HCT116 (cell line): ENCODE data around the gene ISX. TPM values are rescaled to one million over a fixed set of nuclear protein-coding genes. Genes with fewer than 3 reads are reported as not detected.

Experiments
- ATAC-seq: fragments of 200-7000 bp; cut with Tn5 transposase; 2 replicates; pipeline ENCODE4 v1.9.1; 2020; ENCODE audit warnings: mild to moderate bottlenecking, moderate library complexity
- BruUV-seq: library from RNA; stranded (reverse); fragments of 400-500 nt; replicated peaks from 2 replicates; lab custom pipeline; 2021; lab: Mats Ljungman, UMichigan
- CTCF ChIA-PET: fragments of 300-600 bp; sonication (Branson Sonifier 250); formaldehyde crosslinking; loops from one replicate; lab custom pipeline; 2021; ENCODE audit warnings: antibody characterized with exemption; lab: Charles Lee
- POLR2A ChIA-PET: fragments of 300-600, 350-600 bp; sonication (Branson Sonifier 250); formaldehyde crosslinking; loops from one replicate; lab custom pipeline; 2021; ENCODE audit warnings: antibody characterized with exemption; lab: Charles Lee
- RAD21 ChIA-PET, 2 experiments: fragments of 300-600 bp; sonication (Branson Sonifier 250); formaldehyde crosslinking; loops; one replicate each; lab custom pipeline; 2023; ENCODE audit warnings: low total read pairs in 2 of 2; ENCODE audit not compliant: uncharacterized antibody in 2 of 2, unreplicated experiment in 2 of 2, low non-redundant PET in 1 of 2; lab: Charles Lee
- DNase-seq: peaks from one replicate; pipeline ENCODE4 v3.0.0-alpha.2; 2010; ENCODE audit warnings: low read depth, low spot score
- H2AFZ ChIP-seq: fragments of 200-600 bp; shearing (Covaris generic), sonication (generic); 2 replicates; pipeline ENCODE4 v1.6.1; 2017; ENCODE audit warnings: low read depth, mixed run types, mixed read lengths, antibody characterized with exemption, low read length; ENCODE audit not compliant: poor library complexity, severe bottlenecking
- H3K27ac ChIP-seq: 2 replicates; pipeline ENCODE4 v1.5.1; 2012; ENCODE audit warnings: low read depth, low read length
- H3K27me3 ChIP-seq: fragments of 200-600 bp; sonication (generic); 2 replicates; pipeline ENCODE4 v1.6.1; 2016; ENCODE audit warnings: mixed run types, low read length, mixed read lengths; ENCODE audit not compliant: insufficient read depth
- H3K36me3 ChIP-seq, 2 experiments: fragments of 200-500 bp in 1 of 2; fragments of 200-600 bp in 1 of 2; sonication (Bioruptor generic) in 1 of 2; sonication (generic) in 1 of 2; 2 replicates each; pipeline versions ENCODE4 v1.5.1 to v1.6.1; 2014 to 2016; ENCODE audit warnings: low read length in 2 of 2, inconsistent platforms in 1 of 2, mixed read lengths in 1 of 2, mixed run types in 1 of 2; ENCODE audit not compliant: insufficient read depth in 2 of 2, control insufficient read depth in 1 of 2
- H3K4me1 ChIP-seq, 2 experiments: fragments of 200-600 bp in 1 of 2; sonication (generic) in 1 of 2; 2 replicates each; pipeline versions ENCODE4 v1.5.1 to v1.6.1; 2012 to 2017; ENCODE audit warnings: low read length in 2 of 2, inconsistent platforms in 1 of 2, mild to moderate bottlenecking in 1 of 2, mixed read lengths in 1 of 2, mixed run types in 1 of 2, moderate library complexity in 1 of 2; ENCODE audit not compliant: insufficient read depth in 2 of 2, control insufficient read depth in 1 of 2
- H3K4me2 ChIP-seq: fragments of 200-600 bp; sonication (generic); 2 replicates; pipeline ENCODE4 v1.6.1; 2017; ENCODE audit warnings: mixed run types, low read length, mixed read lengths
- H3K4me3 ChIP-seq, 2 experiments: fragments of 200-600 bp in 1 of 2; sonication (generic) in 1 of 2; replicated peaks in 1 of 2; 2 replicates each; pipeline ENCODE4 v1.5.1; 2011 to 2016; ENCODE audit warnings: low read length in 2 of 2, control low read depth in 1 of 2, low read depth in 1 of 2, mild to moderate bottlenecking in 1 of 2, mixed read lengths in 1 of 2, mixed run types in 1 of 2
- H3K79me2 ChIP-seq: fragments of 200-600 bp; sonication (generic); 2 replicates; pipeline ENCODE4 v1.6.1; 2017; ENCODE audit warnings: mild to moderate bottlenecking, mixed run types, low read length, moderate library complexity, mixed read lengths; ENCODE audit not compliant: insufficient read depth
- H3K9ac ChIP-seq: fragments of 200-600 bp; sonication (generic); 2 replicates; pipeline ENCODE4 v1.6.1; 2016; ENCODE audit warnings: low read length, mixed read lengths
- H3K9me2 ChIP-seq: fragments of 200-600 bp; sonication (generic), shearing (Covaris generic); 2 replicates; pipeline ENCODE4 v1.6.1; 2017; ENCODE audit warnings: mixed run types, mild to moderate bottlenecking, moderate library complexity; ENCODE audit not compliant: insufficient read depth
- H3K9me3 ChIP-seq, 2 experiments: fragments of 200-500 bp in 1 of 2; fragments of 200-600 bp in 1 of 2; sonication (Bioruptor generic) in 1 of 2; sonication (generic) in 1 of 2; 2 replicates each; pipeline ENCODE4 v1.6.1; 2014 to 2017; ENCODE audit warnings: low read length in 2 of 2, mixed read lengths in 2 of 2, inconsistent platforms in 1 of 2, low read depth in 1 of 2, mild to moderate bottlenecking in 1 of 2, mixed run types in 1 of 2, moderate library complexity in 1 of 2; ENCODE audit not compliant: control insufficient read depth in 1 of 2, insufficient read depth in 1 of 2
- H4K20me1 ChIP-seq: fragments of 200-600 bp; sonication (generic), shearing (Covaris generic); 2 replicates; pipeline ENCODE4 v1.6.1; 2017; ENCODE audit warnings: mixed run types, mild to moderate bottlenecking, moderate library complexity; ENCODE audit not compliant: insufficient read depth
- ATF3 ChIP-seq: IDR thresholded peaks from 2 replicates; pipeline ENCODE4 v1.6.1; 2012
- FOSL1 ChIP-seq: IDR thresholded peaks from 2 replicates; pipeline ENCODE4 v1.6.1; 2012; ENCODE audit warnings: low read depth
- MAX ChIP-seq: IDR thresholded peaks from 2 replicates; pipeline ENCODE4 v1.6.1; 2012
- POLR2A ChIP-seq: IDR thresholded peaks from 2 replicates; pipeline ENCODE4 v1.7.0; 2011; ENCODE audit warnings: borderline replicate concordance; ENCODE audit not compliant: insufficient read depth, insufficient read length; ENCODE audit errors: extremely low read depth
- RAD21 ChIP-seq: IDR thresholded peaks from 2 replicates; pipeline ENCODE4 v1.6.1; 2012; ENCODE audit warnings: low read depth, mild to moderate bottlenecking
- REST ChIP-seq: IDR thresholded peaks from 2 replicates; pipeline ENCODE4 v1.6.1; 2012; ENCODE audit warnings: low read depth
- SP1 ChIP-seq: IDR thresholded peaks from 2 replicates; pipeline ENCODE4 v1.6.1; 2012; ENCODE audit warnings: low read depth
- ZFX ChIP-seq: fragments of 450-650 bp; IDR thresholded peaks from 2 replicates; pipeline ENCODE4 v1.6.1; 2017
- ZNF274 ChIP-seq: fragments of 200-500 bp; sonication (Bioruptor generic); IDR thresholded peaks from 2 replicates; pipeline ENCODE4 v1.6.1; 2014; ENCODE audit warnings: mild to moderate bottlenecking, low read depth, low read length, inconsistent platforms
- intact Hi-C: fragments of 100-400 bp; cut with micrococcal nuclease; formaldehyde crosslinking; loops from 2 replicates; pipeline ENCODE4 v1.10.0; 2022
- total RNA-seq: library from RNA; stranded (reverse); gene quantifications from one replicate; pipeline ENCODE4 v1.2.1, GENCODE V29; 2021; ENCODE audit not compliant: unreplicated experiment

Gene ISX
- total RNA-seq, 1 experiment from 2014 or later = not detected

GRCh38 chr22:35085621-35086020 is 19.7 kb downstream of the ISX start:
- CTCF ChIA-PET = no interaction called here
- ATAC-seq = no peak
- no peaks in the 10 kb centered on the region for H3K27me3 ChIP-seq
- H3K79me2 ChIP-seq = no peaks in the 10 kb centered on the region
- intact Hi-C loops = no loop called here
- H4K20me1 ChIP-seq = no peaks in the 10 kb centered on the region
- H2AFZ ChIP-seq = no peak overlapping the region
- H3K9ac ChIP-seq = no peak overlapping the region
- POLR2A ChIA-PET = no interaction called here
- H3K9me2 ChIP-seq = no peaks in the 10 kb centered on the region
- H3K4me3 ChIP-seq = no peak overlapping the region
- TF ChIP-seq RAD21 = no peak
- TF ChIP-seq REST = no peak
- TF ChIP-seq ZNF274 = no peak
- TF ChIP-seq POLR2A = no peak
- no peak for TF ChIP-seq ATF3
- no peak for TF ChIP-seq FOSL1
- no peak for TF ChIP-seq SP1
- no peak for TF ChIP-seq ZFX
- no peak for TF ChIP-seq MAX
- no peaks in the 10 kb centered on the region for H3K36me3 ChIP-seq
- RAD21 ChIA-PET = no interaction called here
- no peaks in the 10 kb centered on the region for H3K9me3 ChIP-seq
- no peak overlapping the region for H3K27ac ChIP-seq
- no peak for DNase-seq
- no peak overlapping the region for H3K4me2 ChIP-seq
- BruUV-seq = no TSS peak
- H3K4me1 ChIP-seq = no peaks in the 10 kb centered on the region
